Left lung (tissue), 10 donors: ENCODE results near the gene ANKRD45. TPM values are rescaled to one million over a fixed set of nuclear protein-coding genes. Genes with fewer than 3 reads are reported as not detected.
"Not testable (repeated sequence)": the region's sequence is repeated elsewhere in the genome, so short reads cannot be mapped to it uniquely, and the experiment has no call there.

Experiments
- ATAC-seq: fragments of 200-7000 bp; cut with Tn5 transposase; one replicate; pipeline ENCODE4 v1.9.1; 2020; ENCODE audit warnings: moderate library complexity
- DNase-seq, 4 donors: peaks; one replicate each; pipeline ENCODE4 v3.0.0-alpha.2; 2013 to 2020
- H3K27ac ChIP-seq, 2 donors: fragments of 200-600 bp; sonication (generic) in 1 of 2; one replicate each; pipeline versions ENCODE4 v1.5.0 to v1.8.0; 2020 to 2021
- H3K27me3 ChIP-seq, 2 donors: fragments of 200-600 bp; sonication (generic) in 1 of 2; one replicate each; pipeline versions ENCODE4 v1.5.0 to v1.8.0; 2020 to 2021
- H3K36me3 ChIP-seq, 2 donors: fragments of 200-600 bp; sonication (generic) in 1 of 2; one replicate each; pipeline versions ENCODE4 v1.5.0 to v1.8.0; 2020 to 2021
- H3K4me1 ChIP-seq, 2 donors: fragments of 200-600 bp; one replicate each; pipeline ENCODE4 v1.8.0; 2021
- H3K4me3 ChIP-seq, 2 donors: fragments of 200-600 bp; sonication (generic) in 1 of 2; one replicate each; pipeline versions ENCODE4 v1.5.0 to v1.8.0; 2020 to 2021; ENCODE audit warnings: mild to moderate bottlenecking in 1 of 2
- H3K9me3 ChIP-seq, 2 donors: fragments of 200-600 bp; sonication (generic) in 1 of 2; one replicate each; pipeline versions ENCODE4 v1.5.0 to v1.8.0; 2020 to 2021
- CTCF ChIP-seq, 2 donors: fragments of 200-600 bp; sonication (generic) in 1 of 2; IDR thresholded peaks; one replicate each; pipeline versions ENCODE4 v1.5.0 to v1.8.0; 2021; ENCODE audit warnings: antibody characterized with exemption in 2 of 2
- intact Hi-C, 2 donors: fragments of 100-400 bp; cut with DNase I; formaldehyde crosslinking; loops; one replicate each; pipeline versions ENCODE4 v1.11.2 to v1.14.2; 2022
- polyA plus RNA-seq, 6 donors: library from polyadenylated mRNA; unstranded; fragments of 120-200 nt; gene quantifications; one replicate each; pipeline ENCODE4 v1.2.1, GENCODE V29; 2013; ENCODE audit not compliant: insufficient read length in 6 of 6
- total RNA-seq, 2 donors: library from RNA; stranded (reverse); fragmentation: NEBNext Ultra II Directional; extraction: Animal tissue kit (Norgen Biotek cat#: 25700); gene quantifications; one replicate each; pipeline ENCODE4 v1.2.1, GENCODE V29; 2021
- donor health status: DM: no; HTN: yes; CAD: no.
- donor health status: DM: no; HTN: no; CAD: no.

The ANKRD45 gene
- total and polyA plus RNA-seq, 8 donors, result 1.7 to 5.2 (median 3.5) TPM

DNA sequence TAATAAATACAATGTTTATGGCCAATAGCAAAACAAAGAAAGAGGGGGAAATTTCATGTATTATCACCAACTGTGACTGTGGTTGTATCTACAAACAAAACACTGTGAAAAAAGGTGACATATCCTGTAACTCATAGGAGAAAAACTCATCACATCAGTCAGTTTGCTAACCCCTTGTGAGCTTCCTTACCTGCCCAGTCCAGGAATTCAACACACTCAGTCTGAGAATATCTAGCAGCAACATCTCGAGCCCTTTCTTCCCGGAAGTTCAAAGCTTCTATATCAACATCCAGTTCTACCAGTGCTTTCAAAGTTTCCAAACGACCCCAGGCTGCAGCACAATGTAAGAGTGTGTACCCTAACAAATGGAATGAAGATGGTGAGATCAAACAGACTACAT, 23.0 kb downstream of the ANKRD45 start:
- TF ChIP-seq CTCF (IDR thresholded peaks at IDR 0.05), result no peak
- ATAC-seq, result no peak
- Histone ChIP-seq H3K9me3 (peaks cover 0 to 3% of the 10 kb centered on the region in 2 donors), H3K4me1 (no peaks in the 10 kb centered on the region), H3K36me3 (no peaks in the 10 kb centered on the region), H3K27ac (no peak overlapping the region), H3K4me3 (no peak overlapping the region), H3K27me3 (no peaks in the 10 kb centered on the region)
- no peak for DNase-seq
- intact Hi-C loops, result no loop called here

DNA sequence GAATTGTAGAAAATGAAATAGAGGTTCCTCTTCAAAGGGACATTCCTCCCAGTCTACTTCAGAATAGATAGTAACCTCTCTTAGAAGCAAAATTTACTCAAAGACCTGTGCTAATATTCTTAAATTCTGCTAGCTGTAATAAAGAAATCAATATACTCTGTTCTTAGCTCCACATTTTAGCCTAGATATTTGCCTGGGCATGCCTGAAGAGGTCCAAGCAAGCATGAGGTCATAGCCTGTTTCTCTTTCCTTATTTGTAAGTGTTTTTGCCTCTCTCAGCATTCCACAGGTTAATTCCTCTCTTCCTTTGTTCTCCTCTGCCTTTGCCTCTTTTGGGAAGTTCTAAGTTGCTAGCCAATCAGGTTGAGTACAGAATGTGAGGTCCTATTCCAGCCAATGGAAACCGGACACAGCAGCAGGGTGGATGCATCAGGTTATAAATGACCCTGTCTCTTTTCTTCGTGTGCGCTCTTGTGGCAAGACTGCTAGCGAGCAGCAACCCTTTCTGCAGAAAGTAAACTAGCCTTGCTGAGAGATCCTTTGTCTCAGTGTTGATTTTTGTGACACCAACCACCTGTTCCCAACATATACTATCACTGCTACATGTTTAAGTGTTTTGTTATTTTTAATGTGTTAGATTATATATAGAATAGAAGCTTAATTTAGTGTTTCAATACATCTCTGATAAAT, 27.1 kb downstream of the ANKRD45 start:
- intact Hi-C loops, DNase-seq, ATAC-seq: not testable (repeated sequence)

GRCh38 chr1:173639102-173639501, 30.5 kb downstream of the ANKRD45 start:
- no peak for ATAC-seq
- intact Hi-C loops, result no loop called here

More for the DNA sequence above, 27.1 kb downstream of the ANKRD45 start:
- not testable (repeated sequence) for H3K4me3 ChIP-seq, H3K27ac ChIP-seq, H3K27me3 ChIP-seq, H3K36me3 ChIP-seq, H3K4me1 ChIP-seq, H3K9me3 ChIP-seq

DNA sequence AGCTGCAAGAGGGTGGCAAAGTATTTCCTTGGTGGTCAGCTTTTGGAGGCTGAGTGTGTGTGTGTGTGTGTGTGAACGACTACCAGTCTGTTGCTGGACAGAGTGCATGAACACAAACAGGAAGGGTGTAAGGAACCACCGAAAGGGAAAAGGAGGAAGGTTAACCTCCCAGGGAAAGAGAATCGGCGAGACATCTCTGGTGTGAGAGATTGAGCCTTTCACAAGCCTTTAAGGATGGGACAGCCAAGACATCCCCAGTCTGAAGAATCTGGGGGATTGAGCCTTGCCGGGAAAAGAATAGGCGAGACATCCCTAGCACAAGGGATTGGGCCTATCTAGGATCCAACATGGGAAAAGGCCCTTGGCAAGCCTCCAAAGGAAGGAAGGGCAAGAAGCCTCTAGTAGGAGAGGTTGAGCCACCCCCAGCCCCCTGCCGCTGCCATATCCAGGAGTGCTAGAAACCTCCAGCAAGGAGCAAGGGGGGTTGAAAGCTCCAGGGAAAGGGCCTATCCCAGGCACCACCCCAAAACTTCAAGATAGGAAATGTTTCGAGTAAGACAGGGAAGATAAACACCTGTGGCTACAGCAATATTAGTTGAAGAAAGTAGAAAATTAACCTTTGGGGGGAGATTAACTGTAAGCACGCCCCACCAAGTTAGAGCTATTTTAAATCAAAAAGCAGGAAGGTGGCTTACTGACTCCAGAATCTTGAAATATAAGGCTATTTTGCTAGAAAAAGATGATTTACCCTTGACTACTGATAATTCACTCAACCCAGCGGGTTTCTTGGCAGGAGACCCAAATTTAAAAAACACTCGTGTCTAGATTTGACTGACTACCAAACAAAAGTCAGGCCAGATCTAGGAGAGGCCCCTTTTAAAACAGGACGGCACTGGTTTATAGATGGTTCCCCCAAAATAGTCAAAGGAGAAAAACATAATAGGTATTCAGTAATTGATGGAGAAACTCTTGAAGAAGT, 31.3 kb downstream of the ANKRD45 start:
- ATAC-seq, result no peak

More at GRCh38 chr1:173639102-173639501, 30.5 kb downstream of the ANKRD45 start:
- H3K36me3 ChIP-seq, result no peaks in the 10 kb centered on the region
- TF ChIP-seq CTCF (IDR thresholded peaks at IDR 0.05), result no peak
- no peaks in the 10 kb centered on the region for H3K27me3 ChIP-seq
- no peak overlapping the region for H3K27ac ChIP-seq
- no peak for DNase-seq
- peaks cover 0 to 4% of the 10 kb centered on the region in 2 donors for H3K9me3 ChIP-seq
- H3K4me1 ChIP-seq, result no peaks in the 10 kb centered on the region
- no peak overlapping the region for H3K4me3 ChIP-seq

DNA sequence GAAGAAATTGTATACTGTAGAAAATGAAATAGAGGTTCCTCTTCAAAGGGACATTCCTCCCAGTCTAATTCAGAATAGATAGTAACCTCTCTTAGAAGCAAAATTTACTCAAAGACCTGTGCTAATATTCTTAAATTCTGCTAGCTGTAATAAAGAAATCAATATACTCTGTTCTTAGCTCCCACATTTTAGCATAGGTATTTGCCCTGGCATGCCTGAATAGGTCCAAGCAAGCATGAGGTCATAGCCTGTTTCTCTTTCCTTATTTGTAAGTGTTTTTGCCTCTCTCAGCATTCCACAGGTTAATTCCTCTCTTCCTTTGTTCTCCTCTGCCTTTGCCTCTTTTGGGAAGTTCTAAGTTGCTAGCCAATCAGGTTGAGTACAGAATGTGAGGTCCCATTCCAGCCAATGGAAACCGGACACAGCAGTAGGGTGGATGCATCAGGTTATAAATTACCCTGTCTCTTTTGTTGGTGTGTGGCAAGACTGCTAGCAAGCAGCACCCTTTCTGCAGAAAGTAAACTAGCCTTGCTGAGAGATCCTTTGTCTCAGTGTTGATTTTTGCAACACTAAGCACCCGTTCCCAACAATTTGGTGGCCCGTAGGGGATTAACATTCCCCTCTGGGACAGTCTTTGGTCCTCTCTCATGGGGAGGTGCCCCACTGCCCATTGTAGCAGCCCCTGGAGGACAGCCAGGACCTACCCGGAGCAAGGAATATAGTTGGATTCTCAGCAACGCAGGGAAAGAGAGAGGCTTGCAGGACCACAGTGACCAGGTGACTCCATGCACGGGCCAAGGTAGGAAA, 32.2 kb downstream of the ANKRD45 start:
- ATAC-seq, H3K4me1 ChIP-seq, H3K4me3 ChIP-seq, DNase-seq, H3K27me3 ChIP-seq, H3K27ac ChIP-seq, H3K9me3 ChIP-seq, intact Hi-C loops, H3K36me3 ChIP-seq: not testable (repeated sequence)

More for the DNA sequence above, 31.3 kb downstream of the ANKRD45 start:
- TF ChIP-seq CTCF (IDR thresholded peaks at IDR 0.05), result no peak
- Histone ChIP-seq H3K9me3 (peaks cover 0 to 4% of the 10 kb centered on the region in 2 donors), H3K36me3 (no peaks in the 10 kb centered on the region), H3K4me1 (no peaks in the 10 kb centered on the region), H3K27me3 (no peaks in the 10 kb centered on the region), H3K4me3 (no peak overlapping the region), H3K27ac (no peak overlapping the region)
- no peak for DNase-seq
- intact Hi-C loops, result no loop called here
